GM12872 (cell line): ENCODE results near the gene DACT3.
A peak's percentile ranks its signal among the peaks of the same experiment; 100 is the strongest.

Source experiments
- TF ChIP-seq, protein P1 (sequence below): IDR thresholded peaks from 3 replicates; pipeline ENCODE4 v1.5.1; 2011; ENCODE audit warnings: low read depth, mild to moderate bottlenecking, low read length, moderate library complexity; ENCODE audit not compliant: insufficient read depth

DACT3 gene

DNA sequence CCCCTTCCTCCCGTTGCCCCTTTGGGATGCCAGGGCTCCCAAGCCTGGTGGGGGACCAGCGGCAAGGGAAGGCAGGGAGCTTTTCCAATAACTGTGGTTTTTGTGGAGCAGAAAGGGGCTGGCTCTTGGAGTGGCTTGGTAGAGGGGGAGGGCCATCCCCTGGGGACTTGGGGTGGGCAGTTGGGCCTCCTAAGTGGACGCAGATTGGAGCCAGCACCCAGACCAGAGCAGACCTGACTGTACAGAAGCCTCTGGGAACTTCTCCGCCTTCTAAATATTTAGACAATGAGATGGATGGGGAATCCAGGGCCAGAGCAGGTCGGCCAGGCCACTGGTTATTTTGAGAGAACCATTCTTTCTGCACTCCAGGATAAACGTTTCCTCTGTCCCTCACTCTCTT lies 40.3 kb downstream of the DACT3 start:
- TF ChIP-seq, protein P1, sequence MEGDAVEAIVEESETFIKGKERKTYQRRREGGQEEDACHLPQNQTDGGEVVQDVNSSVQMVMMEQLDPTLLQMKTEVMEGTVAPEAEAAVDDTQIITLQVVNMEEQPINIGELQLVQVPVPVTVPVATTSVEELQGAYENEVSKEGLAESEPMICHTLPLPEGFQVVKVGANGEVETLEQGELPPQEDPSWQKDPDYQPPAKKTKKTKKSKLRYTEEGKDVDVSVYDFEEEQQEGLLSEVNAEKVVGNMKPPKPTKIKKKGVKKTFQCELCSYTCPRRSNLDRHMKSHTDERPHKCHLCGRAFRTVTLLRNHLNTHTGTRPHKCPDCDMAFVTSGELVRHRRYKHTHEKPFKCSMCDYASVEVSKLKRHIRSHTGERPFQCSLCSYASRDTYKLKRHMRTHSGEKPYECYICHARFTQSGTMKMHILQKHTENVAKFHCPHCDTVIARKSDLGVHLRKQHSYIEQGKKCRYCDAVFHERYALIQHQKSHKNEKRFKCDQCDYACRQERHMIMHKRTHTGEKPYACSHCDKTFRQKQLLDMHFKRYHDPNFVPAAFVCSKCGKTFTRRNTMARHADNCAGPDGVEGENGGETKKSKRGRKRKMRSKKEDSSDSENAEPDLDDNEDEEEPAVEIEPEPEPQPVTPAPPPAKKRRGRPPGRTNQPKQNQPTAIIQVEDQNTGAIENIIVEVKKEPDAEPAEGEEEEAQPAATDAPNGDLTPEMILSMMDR = no peak

DNA sequence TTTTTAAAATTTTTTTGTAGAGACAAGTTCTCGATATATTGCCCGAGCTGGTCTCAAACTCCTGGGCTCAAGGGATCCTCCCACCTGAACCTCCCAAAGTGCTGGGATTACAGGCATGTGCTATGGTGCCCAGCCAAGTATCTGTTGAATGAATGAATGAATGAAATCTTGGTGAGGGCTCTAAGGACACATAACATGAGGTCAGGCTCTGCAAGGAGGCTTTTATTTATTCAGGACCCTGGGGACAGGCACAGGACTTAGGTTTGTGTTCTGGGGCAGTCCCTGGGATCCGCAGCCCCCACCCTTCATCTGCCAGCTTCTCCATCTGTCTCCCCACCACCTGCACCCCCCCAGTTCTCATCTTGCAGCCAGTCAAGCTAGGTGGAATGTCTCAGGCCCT lies 40.7 kb downstream of the DACT3 start:
- TF ChIP-seq, protein P1 = no peak

DNA sequence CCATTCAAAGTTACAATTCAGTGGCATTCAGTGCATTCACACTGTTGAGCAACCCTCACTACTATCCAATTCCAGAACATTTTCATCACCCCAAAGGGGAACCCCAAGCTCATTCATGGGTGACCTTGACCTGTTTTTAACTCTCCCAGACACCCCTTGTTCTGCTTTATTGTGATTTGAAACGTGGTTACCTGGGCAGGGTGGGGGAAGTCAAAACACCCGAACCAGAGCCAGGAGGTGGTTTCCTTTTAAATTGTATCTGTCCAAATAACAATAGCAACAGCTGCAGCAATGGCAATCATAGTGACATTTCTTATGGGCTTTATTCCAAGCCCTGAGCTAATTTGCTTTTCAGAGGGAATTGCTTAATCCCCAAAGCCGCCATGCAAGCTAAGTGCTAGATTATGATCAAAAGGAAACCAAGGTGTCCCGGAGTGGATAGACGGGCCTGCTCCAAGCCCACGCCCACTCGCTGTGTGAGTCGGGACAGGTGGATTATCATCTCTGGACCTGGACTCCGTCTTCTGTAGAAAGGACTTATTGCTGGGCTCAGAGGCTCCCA lies 42.2 kb downstream of the DACT3 start:
- TF ChIP-seq, protein P1 = no peak

DNA sequence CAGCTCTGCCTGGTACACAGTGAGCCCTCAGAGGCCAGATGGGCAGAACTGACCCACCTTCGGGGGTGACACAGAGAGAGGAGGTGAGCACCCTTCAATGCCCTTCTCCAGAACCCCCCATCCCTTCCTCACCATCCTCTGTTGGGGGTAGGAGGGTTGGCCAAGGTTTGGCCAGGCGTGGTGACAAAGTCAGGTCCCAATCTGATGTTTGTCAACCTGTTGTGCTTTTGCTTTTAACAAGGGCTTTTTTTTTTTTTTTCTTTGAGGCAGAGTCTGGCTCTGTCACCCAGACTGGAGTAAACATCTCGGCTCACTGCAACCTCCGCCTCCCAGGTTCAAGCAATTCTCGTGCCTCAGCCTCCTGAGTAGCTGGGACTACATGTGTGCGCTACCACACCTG lies 43.4 kb downstream of the DACT3 start:
- TF ChIP-seq, protein P1 = no peak

DNA sequence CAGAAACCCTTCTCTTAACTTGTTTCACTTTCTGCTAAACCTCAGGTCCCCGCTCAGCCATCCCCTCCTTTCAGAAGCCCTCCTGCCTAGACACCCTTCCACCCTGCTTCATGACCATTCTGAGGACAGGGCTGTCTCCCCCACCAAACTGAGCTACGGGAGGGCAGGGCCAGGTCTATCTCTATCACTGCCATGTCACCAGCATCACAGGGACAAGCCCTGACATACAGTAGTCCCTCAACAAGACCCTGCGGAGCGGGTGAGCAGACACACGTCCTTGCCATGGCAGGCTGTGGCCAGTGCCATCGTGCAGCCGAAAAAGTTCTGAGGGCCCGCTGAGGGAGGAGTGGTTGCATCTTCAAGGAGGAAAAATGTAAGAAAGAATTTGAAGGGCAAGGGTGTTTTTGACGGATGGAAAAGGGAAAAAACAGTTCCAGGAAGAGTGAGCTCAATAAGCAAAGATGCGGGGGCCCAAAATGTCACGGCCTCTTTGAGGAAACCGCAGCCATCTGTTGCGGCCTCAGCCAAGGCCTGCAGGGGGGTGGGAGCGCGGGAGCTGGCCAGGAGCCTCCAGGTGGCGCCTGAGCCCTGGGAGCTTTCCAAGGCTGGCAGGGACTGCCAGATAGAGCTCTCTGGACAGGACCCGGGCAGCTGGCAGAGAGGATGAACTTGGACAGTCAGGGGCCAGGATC lies 44.2 kb downstream of the DACT3 start:
- TF ChIP-seq, protein P1 = peak; percentile 51; the same call in 2 of the 3 replicates

DNA sequence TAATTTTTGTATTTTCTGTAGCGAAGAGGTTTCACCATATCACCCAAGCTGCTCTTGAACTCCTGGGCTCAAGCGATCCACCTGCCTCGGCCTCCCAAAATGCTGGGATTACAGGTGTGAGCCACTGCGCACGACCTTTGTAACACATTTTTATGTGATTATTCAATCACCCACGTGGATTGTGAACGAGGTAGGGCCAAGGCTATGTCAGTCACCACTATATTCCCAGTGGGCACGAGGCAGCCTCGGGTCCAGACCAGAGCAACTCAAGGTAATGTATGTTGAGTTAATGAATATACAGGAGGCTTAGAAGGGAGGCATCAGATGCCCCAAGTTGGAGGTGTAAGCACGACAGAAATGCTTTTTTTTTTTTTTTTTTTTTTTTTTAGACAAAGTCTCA lies 45.0 kb downstream of the DACT3 start:
- TF ChIP-seq, protein P1 = no peak

DNA sequence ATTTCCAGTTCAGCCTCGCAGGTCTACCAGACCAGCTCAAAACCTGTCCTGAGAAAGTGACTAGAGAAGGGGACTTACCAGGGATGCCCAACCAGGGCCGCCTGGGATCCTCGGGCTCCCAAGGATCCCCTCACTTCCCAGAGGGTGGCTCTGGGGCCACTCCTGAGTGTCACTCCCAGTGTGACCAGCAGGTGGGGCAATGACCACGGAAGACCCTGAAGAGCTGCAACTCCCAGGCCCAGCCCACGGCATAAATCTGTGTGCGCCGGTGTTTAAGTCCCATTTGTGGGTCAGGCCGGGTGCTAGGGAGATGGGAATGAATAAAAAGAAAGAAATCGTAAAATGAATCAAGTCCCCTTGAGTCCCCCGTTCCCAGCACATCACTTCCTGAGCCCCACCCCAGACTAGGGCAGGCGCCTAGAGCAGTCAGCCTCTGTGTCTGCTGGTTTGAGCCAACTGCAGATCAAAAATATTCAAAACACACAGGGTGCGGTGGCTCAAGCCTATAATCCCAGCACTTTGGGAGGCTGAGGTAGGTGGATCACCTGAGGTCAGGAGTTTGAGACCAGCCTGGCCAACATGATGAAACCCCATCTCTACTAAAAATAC lies 46.8 kb downstream of the DACT3 start:
- TF ChIP-seq, protein P1 = peak; percentile 89
